ENCODE results near the gene ARG2.

Gene ARG2

DNA sequence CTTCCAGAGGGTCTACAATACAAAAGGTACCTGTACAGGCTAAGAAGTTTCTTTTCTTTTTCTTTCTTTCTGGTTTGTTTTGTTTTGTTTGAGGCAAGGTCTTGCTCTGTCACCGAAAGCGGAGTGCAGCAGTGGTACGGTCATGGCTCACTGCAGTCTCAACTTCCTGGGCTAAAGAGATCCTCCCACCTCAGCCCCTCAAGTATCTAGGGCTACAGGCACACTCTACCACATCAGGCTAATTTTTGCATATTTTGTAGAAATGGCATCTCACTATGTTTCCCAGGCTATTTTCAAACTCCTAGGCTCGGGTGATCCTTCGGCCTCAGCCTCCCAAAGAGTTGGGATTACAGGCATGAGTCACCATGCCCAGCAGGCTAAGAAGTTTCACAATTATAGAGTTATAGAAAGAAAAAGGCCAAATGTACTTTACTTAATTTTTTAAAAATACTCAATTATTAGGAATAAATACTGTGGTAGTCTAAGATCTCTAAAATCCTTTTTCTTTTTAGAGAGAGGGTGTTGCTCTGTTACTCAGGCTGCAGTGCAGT lies 16.6 kb upstream of the ARG2 start:
- no peak overlapping the region for H3K27ac ChIP-seq
- no peak overlapping the region for H3K4me3 ChIP-seq
- DNase-seq (ENCODE audit: low spot score), result no peak
- TF ChIP-seq, protein P1, sequence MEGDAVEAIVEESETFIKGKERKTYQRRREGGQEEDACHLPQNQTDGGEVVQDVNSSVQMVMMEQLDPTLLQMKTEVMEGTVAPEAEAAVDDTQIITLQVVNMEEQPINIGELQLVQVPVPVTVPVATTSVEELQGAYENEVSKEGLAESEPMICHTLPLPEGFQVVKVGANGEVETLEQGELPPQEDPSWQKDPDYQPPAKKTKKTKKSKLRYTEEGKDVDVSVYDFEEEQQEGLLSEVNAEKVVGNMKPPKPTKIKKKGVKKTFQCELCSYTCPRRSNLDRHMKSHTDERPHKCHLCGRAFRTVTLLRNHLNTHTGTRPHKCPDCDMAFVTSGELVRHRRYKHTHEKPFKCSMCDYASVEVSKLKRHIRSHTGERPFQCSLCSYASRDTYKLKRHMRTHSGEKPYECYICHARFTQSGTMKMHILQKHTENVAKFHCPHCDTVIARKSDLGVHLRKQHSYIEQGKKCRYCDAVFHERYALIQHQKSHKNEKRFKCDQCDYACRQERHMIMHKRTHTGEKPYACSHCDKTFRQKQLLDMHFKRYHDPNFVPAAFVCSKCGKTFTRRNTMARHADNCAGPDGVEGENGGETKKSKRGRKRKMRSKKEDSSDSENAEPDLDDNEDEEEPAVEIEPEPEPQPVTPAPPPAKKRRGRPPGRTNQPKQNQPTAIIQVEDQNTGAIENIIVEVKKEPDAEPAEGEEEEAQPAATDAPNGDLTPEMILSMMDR (IDR thresholded peaks at IDR 0.05), result no peak

DNA sequence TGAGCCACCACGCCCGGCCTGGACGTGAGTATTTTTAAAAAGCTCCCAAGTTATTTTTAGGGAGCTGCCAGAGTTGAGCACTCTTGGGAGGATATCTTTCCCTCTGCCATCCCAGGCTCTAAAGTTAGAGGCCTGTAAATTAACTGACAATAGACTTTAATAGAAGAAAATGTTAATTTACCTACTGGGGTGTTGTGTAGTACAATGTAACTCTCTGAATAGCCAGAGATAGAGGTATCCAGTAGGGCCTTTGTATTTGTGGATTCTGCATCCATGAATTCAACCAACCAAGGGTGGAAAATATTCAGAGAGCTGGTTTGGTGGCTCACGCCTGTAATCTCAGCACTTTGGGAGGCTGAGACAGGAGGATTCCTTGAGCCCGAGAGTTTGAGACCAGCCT lies 12.1 kb upstream of the ARG2 start:
- Histone ChIP-seq H3K4me3 (no peak overlapping the region), H3K27ac (no peak overlapping the region)
- DNase-seq (ENCODE audit: low spot score), result no peak
- TF ChIP-seq, protein P1 (IDR thresholded peaks at IDR 0.05), result no peak

DNA sequence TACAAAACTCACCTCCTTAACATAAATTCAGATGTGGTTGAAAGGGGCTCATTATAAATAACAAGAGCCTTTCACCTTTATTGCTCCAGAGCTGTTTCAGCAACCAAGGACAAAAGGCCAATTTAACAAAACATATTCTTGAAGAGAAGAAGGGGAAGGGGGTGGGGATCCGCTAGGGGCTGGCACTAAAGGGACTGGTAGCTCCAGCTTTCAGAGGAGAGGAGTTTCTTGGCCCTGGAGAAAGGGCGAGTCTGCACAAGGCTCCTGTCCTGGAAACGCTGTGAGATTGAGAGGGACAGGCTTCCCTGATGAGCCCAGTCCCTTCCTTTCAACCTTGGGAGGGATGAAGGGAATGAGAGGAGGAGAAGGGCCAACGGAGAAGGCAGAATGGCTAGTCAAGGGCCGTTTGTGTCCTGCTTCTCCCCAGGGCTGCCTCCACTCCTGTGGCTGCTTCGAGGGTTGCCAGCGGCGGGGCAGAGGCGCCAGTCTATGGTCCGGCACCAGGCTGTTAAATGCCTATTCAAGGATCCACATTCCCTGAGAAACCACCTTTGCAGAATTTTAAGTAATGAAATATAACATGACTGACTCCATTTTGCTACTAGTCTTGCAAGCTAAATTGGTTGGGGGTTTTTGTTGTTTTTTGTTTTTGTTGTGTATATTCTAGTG lies 9.9 kb upstream of the ARG2 start:
- Histone ChIP-seq H3K27ac (no peak overlapping the region), H3K4me3 (no peak overlapping the region)
- DNase-seq (ENCODE audit: low spot score), result no peak
- TF ChIP-seq, protein P1 (IDR thresholded peaks at IDR 0.05), result no peak

GRCh38 chr14:67610491-67610890 lies 9.2 kb upstream of the ARG2 start:
- DNase-seq (ENCODE audit: low spot score), result no peak
- TF ChIP-seq, protein P1 (IDR thresholded peaks at IDR 0.05), result no peak
- Histone ChIP-seq H3K27ac (no peak overlapping the region), H3K4me3 (no peak overlapping the region)

GRCh38 chr14:67618617-67619063 lies 1.1 kb upstream of the ARG2 start:
- H3K27ac ChIP-seq, result peak overlapping the region in 1 of 2 donors; percentile 57
- no peak for DNase-seq (ENCODE audit: low spot score)
- TF ChIP-seq, protein P1 (IDR thresholded peaks at IDR 0.05), result peak; percentile 80
- no peak overlapping the region for H3K4me3 ChIP-seq

DNA sequence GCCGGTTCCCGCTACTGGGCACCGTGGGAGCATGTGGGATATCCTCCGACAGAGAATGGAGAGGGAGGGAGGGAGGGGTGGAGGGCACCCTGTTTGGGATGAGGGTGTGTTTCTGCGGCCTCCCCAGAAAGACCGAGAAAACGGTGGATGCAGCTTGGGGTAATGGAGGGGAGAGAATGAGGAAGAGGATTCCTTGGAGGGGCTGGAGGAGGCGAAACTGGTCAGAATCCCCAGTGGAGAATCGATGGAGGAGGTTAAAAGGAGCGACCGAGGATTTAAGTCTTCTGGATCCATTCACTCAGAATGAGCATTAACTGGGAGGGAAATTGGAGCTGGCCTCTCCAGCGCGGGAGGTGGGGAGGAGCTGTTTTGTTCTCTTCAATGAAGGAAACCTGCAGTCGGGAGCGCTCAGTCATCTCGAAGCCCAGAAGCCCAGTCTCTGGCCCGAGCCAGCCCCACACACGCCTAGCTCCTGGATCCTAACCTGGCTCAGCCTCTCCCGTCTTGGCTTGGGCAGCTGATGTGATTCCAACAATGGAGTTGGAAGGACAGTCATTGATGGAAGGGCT lies 581 bp downstream of the ARG2 start:
- DNase-seq (ENCODE audit: low spot score), result peak; percentile 76
- peak overlapping the region; percentile 87 for H3K4me3 ChIP-seq
- TF ChIP-seq, protein P1 (IDR thresholded peaks at IDR 0.05), result no peak
- H3K27ac ChIP-seq, result peak overlapping the region; percentile 75 to 86

DNA sequence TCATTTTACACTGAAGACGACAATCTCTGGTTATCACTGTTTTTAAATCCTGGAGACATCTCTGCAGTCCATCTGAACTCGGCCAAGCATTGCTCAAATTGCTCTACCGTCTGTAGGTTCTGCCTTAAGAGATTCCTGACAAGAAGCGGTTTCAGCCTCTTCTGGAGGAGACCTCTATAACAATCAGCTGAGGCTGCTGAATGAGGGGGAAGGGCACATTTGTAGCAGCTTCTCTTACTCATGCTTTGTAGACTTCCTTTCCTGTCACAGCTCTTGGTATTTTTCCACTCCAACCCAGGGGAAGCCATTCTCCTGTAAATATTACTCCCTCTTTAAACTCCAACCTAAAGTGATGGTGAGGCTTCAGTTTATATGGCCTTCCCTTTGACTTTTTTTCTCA lies 3.0 kb downstream of the ARG2 start:
- Histone ChIP-seq H3K27ac (peak overlapping the region; percentile 43 to 79), H3K4me3 (no peak overlapping the region)
- no peak for DNase-seq (ENCODE audit: low spot score)
- TF ChIP-seq, protein P1 (IDR thresholded peaks at IDR 0.05), result no peak

All from coronary artery (tissue), 2 donors.